Psoas muscle (tissue), 8 donors: ENCODE data around the gene F10. TPM values are rescaled to one million over a fixed set of nuclear protein-coding genes. Genes with fewer than 3 reads are reported as not detected.

Experiments used
- ATAC-seq, 4 donors: fragments of 200-7000 bp; cut with Tn5 transposase; one replicate each; pipeline ENCODE4 v1.9.1; 2020; ENCODE audit warnings: moderate library complexity in 3 of 4, mild to moderate bottlenecking in 2 of 4
- DNase-seq, 2 donors: peaks; one replicate each; pipeline ENCODE4 v3.0.0-alpha.2; 2020
- H3K27ac ChIP-seq: fragments of 200-600 bp; one replicate; pipeline ENCODE4 v1.8.0; 2022
- H3K27me3 ChIP-seq, 3 donors: fragments of 200-600 bp in 1 of 3; one replicate each; pipeline versions ENCODE4 v1.6.1 to v1.8.0; 2013 to 2022; ENCODE audit warnings: low read length in 2 of 3, mild to moderate bottlenecking in 2 of 3, moderate library complexity in 1 of 3; ENCODE audit not compliant: insufficient read depth in 3 of 3
- H3K36me3 ChIP-seq, 2 donors: fragments of 200-600 bp in 1 of 2; one replicate each; pipeline versions ENCODE4 v1.6.1 to v1.8.0; 2013 to 2022; ENCODE audit warnings: low read depth in 1 of 2, mild to moderate bottlenecking in 1 of 2, moderate library complexity in 1 of 2; ENCODE audit not compliant: insufficient read depth in 1 of 2
- H3K4me1 ChIP-seq: fragments of 200-600 bp; one replicate; pipeline ENCODE4 v1.8.0; 2022
- H3K4me3 ChIP-seq: fragments of 200-600 bp; one replicate; pipeline ENCODE4 v1.8.0; 2022; ENCODE audit warnings: mild to moderate bottlenecking
- H3K9me3 ChIP-seq: fragments of 200-600 bp; one replicate; pipeline ENCODE4 v1.8.0; 2022
- CTCF ChIP-seq: fragments of 200-600 bp; IDR thresholded peaks from one replicate; pipeline ENCODE4 v1.8.0; 2022; ENCODE audit warnings: antibody characterized with exemption
- WGBS, 3 donors: extraction: QIAGEN DNeasy Blood & Tissue Kit; methylation state at CpG; one replicate each; pipeline versions ENCODE4 v1.1.6 to v1.1.7; 2013; 5-methylcytosine and 5-hydroxymethylcytosine counted together
- intact Hi-C, 2 donors: fragments of 100-400 bp; cut with DNase I; formaldehyde crosslinking; loops; one replicate each; pipeline versions ENCODE4 v1.11.0 to v1.14.2; 2022
- polyA plus RNA-seq, 3 donors: library from polyadenylated mRNA; stranded (reverse); fragments of 200-250 nt; gene quantifications; one replicate each; pipeline ENCODE4 v1.2.3, GENCODE V29; 2013
- total RNA-seq, 4 donors: library from RNA; stranded (reverse); fragmentation: NEBNext Ultra II Directional in 2 of 4; extraction: Animal tissue kit (Norgen Biotek cat#: 25700) in 2 of 4; gene quantifications; one replicate each; pipeline versions ENCODE4 v1.2.1 to v1.2.4, GENCODE V29; 2021 to 2023
- donor health status: healthy with polysubstance abuse.
- donor health status: DM: no; HTN: no; CAD: no; lungs with moderate emphysema.
- donor health status: Bipolar disorder and iron deficiency.
- donor health status: healthy.
- donor health status: DM: yes; HTN: yes; CAD: no.
- donor health status: DM: no; HTN: no; CAD: no.
- donor health status: DM: no; HTN: no; CAD: no.
- donor health status: DM: yes; HTN: yes; CAD: no.

Gene F10
- total and polyA plus RNA-seq, 7 donors: 0.63 to 4.9 (median 1.5) TPM

GRCh38 chr13:113135281-113135760 lies 12.7 kb downstream of the F10 start:
- Histone ChIP-seq H3K9me3 (no peaks in the 10 kb centered on the region), H3K27me3 (no peaks in the 10 kb centered on the region), H3K4me3 (no peak overlapping the region), H3K4me1 (no peaks in the 10 kb centered on the region), H3K27ac (no peak overlapping the region), H3K36me3 (no peaks in the 10 kb centered on the region)
- intact Hi-C loops: no loop called here
- no peak for ATAC-seq
- WGBS, 3 donors: 86 to 92% (median 88%) methylated on average over 2 of the region's 2 CpGs
- DNase-seq: no peak
- TF ChIP-seq CTCF: no peak

DNA sequence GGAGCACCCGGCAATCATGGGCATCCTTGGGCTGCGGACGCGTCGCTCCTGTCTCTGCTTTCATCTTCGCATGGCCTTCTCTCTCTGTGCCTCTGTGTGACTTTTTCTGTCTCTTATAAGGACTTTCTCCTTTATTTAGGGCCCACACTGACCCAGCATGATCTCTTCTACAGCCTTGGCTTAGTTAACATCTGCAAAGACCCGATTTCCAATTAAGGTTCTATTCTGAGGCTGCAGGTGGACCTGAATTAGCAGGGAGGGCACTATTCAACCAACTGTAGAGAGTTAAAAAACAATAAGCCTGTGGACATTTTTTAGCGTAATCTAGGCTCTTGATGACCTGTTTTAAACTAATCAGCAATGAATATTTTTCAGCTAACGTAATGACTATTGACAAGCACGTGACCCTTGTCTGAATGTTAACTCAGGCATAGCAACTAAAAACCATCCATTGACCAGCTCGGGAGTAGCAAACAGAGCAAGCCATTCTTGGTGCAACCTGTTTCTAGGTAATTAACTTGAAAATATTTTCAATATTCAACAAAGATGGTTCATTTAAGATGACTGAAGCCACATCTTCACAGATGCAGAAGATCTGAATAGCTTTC lies 15.2 kb downstream of the F10 start:
- Histone ChIP-seq H3K27me3 (no peaks in the 10 kb centered on the region), H3K4me1 (no peaks in the 10 kb centered on the region), H3K36me3 (no peaks in the 10 kb centered on the region), H3K4me3 (no peak overlapping the region), H3K9me3 (no peaks in the 10 kb centered on the region), H3K27ac (no peak overlapping the region)
- no peak for TF ChIP-seq CTCF
- DNase-seq (no peak), ATAC-seq (no peak)
- intact Hi-C loops: no loop called here
- 83 to 85% (median 84%) methylated on average over 11 of the region's 11 CpGs for WGBS, 3 donors

DNA sequence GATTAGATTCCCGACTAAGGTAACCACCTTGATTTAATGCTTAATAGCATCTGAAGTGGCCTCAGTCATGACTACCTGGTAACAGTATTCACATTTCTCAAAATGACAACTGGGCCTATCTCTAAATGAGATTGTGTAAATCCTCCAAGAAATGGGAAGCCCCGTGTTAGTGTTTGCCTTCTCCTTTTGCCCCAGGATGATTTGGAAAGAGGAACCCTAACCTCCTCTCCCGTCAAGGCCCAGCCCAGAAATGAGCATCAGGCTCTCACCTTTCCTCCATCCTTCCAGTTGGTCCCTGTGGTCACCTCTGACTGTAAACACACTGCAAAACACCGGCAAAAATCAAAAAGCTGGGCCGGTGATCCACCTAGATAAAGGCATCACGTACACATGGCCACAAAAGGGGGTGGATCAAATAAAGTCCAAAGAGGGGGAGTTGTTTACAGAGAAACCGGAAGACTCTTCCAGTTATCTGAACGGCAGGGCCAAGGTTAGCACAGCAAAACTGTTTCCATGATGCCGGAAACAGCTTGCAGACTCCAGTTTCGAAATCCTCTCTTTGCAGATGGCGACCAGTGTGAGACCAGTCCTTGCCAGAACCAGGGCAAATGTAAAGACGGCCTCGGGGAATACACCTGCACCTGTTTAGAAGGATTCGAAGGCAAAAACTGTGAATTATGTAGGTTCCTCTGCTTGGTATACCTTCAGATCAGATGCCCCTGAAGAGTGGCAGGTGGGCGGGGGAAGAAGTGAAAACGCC lies 16.4 kb downstream of the F10 start:
- H3K27me3 ChIP-seq: no peaks in the 10 kb centered on the region
- H3K27ac ChIP-seq: no peak overlapping the region
- ATAC-seq: no peak
- no peak for DNase-seq
- no peaks in the 10 kb centered on the region for H3K4me1 ChIP-seq
- intact Hi-C loops: no loop called here
- 79 to 82% (median 80%) methylated on average over 16 of the region's 16 CpGs for WGBS, 3 donors
- no peak for TF ChIP-seq CTCF
- no peak overlapping the region for H3K4me3 ChIP-seq
- H3K36me3 ChIP-seq: no peaks in the 10 kb centered on the region
- H3K9me3 ChIP-seq: no peaks in the 10 kb centered on the region

DNA sequence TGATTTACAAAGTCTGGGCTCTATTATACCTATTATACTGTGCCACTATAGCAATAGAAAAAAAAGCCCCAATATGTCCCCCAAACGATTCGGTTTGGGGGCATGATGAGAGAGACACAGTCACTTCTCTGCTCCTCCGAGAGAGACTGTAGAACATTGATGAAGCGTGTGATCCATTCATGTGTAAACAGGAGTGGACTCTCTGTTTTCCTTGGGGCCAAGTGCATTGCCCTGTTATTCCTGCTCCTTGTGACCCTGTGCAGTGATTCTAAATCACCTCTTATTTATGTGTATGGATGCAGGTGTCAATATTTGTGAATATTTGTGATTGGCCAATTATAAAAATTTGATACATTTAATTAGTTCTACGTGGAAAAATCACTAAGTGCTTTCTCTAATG lies 17.0 kb downstream of the F10 start:
- ATAC-seq: no peak
- no peaks in the 10 kb centered on the region for H3K9me3 ChIP-seq
- no peaks in the 10 kb centered on the region for H3K27me3 ChIP-seq
- DNase-seq: no peak
- H3K36me3 ChIP-seq: no peaks in the 10 kb centered on the region
- no peak overlapping the region for H3K4me3 ChIP-seq
- WGBS, 3 donors: 69 to 85% (median 78%) methylated on average over 5 of the region's 5 CpGs
- TF ChIP-seq CTCF: no peak
- intact Hi-C loops: no loop called here
- H3K27ac ChIP-seq: no peak overlapping the region
- no peaks in the 10 kb centered on the region for H3K4me1 ChIP-seq
